T-helper 1 cell treated with Interleukin-12 subunit alpha and Interleukin-12 subunit beta and Interleukin-4 antibody, amounts not matched to agents 30 ng/mL and 1 ng/mL, for 36 hours (primary cell): ENCODE results near the gene FEM1C. TPM values are rescaled to one million over a fixed set of nuclear protein-coding genes. Genes with fewer than 3 reads are reported as not detected.
"Not testable (repeated sequence)": the region's sequence is repeated elsewhere in the genome, so short reads cannot be mapped to it uniquely, and the experiment has no call there.

ENCODE experiments used
- intact Hi-C: fragments of 100-400 bp; cut with micrococcal nuclease; formaldehyde crosslinking; loops from one replicate; pipeline ENCODE4 v1.15.1; 2024
- total RNA-seq: library from RNA; stranded (reverse); gene quantifications from 2 replicates; pipeline ENCODE4 v1.2.3, GENCODE V29; 2022

The FEM1C gene
- total RNA-seq, 1 donor from 2014 or later: 14.7 TPM

- intact Hi-C loops: no loop called here
Observed at GRCh38 chr5:115480271-115480670, 64.3 kb downstream of the FEM1C start.

- intact Hi-C loops: not testable (repeated sequence)
Observed at GRCh38 chr5:115479166-115479873, 65.3 kb downstream of the FEM1C start.

- intact Hi-C loops: no loop called here
Observed at GRCh38 chr5:115478281-115478680, 66.3 kb downstream of the FEM1C start.

GRCh38 chr5:115477581-115477980 is 67.0 kb downstream of the FEM1C start:
- intact Hi-C loops: no loop called here

- intact Hi-C loops: no loop called here
Observed at GRCh38 chr5:115475788-115476187, 68.8 kb downstream of the FEM1C start.

- intact Hi-C loops: no loop called here
Observed at GRCh38 chr5:115472271-115473025, 72.1 kb downstream of the FEM1C start.

GRCh38 chr5:115471345-115472063 is 73.1 kb downstream of the FEM1C start:
- intact Hi-C loops: no loop called here

GRCh38 chr5:115470921-115471320 is 73.7 kb downstream of the FEM1C start:
- intact Hi-C loops: no loop called here

Other genes with a start within 250 kb of the FEM1C start
- gene CCDC112, start 248.1 kb downstream of the FEM1C start, total RNA-seq: 0.66 and 0.88 TPM in 2 replicates
- gene TICAM2, start 57.7 kb upstream of the FEM1C start, total RNA-seq: 3.3 and 3.5 TPM in 2 replicates
- 51.9 and 52.6 TPM in 2 replicates for gene TMED7, start 81.3 kb upstream of the FEM1C start, total RNA-seq